Stomach (tissue), 4 donors: ENCODE data around the gene IGFBP3.

ENCODE experiments used
- CTCF ChIP-seq, 7 experiments: fragments of 450-650 bp in 4 of 7; fragments of 200-600 bp in 3 of 7; sonication (generic) in 3 of 7; IDR thresholded peaks; one replicate each; pipeline ENCODE4 v1.5.1; 2016 to 2019; ENCODE audit warnings: antibody characterized with exemption in 7 of 7, control low read depth in 2 of 7, mild to moderate bottlenecking in 1 of 7
- POLR2A ChIP-seq, 4 donors: fragments of 450-650 bp; IDR thresholded peaks; one replicate each; pipeline ENCODE4 v1.6.1; 2016; ENCODE audit warnings: antibody characterized with exemption in 4 of 4, control low read depth in 2 of 4, mild to moderate bottlenecking in 1 of 4, moderate library complexity in 1 of 4
- POLR2AphosphoS5 ChIP-seq, 3 donors: sonication (generic); formaldehyde crosslinking; IDR thresholded peaks; one replicate each; pipeline ENCODE4 v1.6.1; 2016; ENCODE audit warnings: antibody characterized with exemption in 3 of 3

- no peak for TF ChIP-seq CTCF (IDR thresholded peaks at IDR 0.05)
- TF ChIP-seq POLR2A (IDR thresholded peaks at IDR 0.05) = no peak
- no peak for TF ChIP-seq POLR2AphosphoS5 (IDR thresholded peaks at IDR 0.05)
Measured at GRCh38 chr7:45891462-45892402, 29.3 kb downstream of the IGFBP3 start.
